ENCODE measurements around the gene RPL7L1.

Gene RPL7L1

DNA sequence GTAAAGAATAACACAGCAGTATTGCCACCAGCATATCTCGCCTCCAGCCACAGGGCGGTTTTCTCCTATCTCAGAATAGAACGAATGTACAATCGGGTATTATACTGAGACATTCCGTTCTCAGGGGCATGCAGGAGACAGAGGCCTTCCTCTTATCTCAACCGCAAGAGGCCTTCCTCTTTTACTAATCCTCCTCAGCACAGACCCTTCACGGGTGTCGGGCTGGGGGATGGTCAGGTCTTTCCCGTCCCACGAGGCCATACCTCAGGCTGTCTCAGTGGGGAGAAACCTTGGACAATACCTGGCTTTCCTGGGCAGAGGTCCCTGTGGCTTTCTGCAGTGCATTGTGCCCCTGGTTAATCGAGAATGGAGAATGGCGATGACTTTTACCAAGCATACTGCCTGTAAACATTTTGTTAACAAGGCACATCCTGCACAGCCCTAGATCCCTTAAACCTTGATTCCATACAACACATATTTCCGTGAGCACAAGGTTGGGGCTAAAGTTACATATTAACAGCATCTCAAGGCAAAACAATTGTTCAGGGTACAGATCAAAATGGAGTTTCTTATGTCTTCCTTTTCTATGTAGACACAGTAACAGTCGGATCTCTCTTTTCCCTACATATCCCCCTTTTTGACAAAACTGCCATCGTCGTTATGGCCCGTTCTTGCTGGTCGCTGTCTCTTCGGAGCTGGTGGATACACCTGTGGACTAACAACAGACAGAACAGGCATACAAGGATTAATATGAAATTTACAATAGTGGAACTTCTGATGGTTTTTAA lies 14.8 kb downstream of the RPL7L1 start:
- peak; percentile 30 for DNase-seq

DNA sequence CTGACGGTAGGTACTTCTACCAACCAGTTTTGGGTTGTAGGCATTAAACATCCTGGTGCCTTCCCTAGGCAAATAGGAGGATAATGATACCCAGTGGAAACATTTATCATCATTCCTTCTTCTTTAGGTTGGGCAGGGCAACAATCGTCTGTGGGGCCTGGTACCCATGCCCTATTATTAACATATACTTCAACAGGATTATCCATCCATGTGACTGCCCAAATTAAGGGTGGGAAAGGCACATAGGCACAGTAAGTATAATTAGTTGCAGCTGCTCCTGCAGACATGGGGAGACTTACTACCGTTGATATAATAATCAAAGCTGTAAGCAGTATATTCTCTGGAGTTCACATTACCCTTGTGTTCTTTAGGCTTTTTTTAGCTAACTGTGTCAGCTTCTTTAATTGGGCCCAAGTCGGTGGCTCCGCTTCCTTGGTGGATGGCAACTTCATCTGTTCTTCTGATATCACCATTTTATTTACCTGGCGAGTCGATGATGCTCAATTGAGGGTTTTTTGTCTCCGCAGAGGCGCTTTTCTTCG lies 16.8 kb downstream of the RPL7L1 start:
- no peak for DNase-seq

GRCh38 chr6:42898891-42899361 lies 19.5 kb downstream of the RPL7L1 start:
- peak; percentile 85 for DNase-seq

DNA sequence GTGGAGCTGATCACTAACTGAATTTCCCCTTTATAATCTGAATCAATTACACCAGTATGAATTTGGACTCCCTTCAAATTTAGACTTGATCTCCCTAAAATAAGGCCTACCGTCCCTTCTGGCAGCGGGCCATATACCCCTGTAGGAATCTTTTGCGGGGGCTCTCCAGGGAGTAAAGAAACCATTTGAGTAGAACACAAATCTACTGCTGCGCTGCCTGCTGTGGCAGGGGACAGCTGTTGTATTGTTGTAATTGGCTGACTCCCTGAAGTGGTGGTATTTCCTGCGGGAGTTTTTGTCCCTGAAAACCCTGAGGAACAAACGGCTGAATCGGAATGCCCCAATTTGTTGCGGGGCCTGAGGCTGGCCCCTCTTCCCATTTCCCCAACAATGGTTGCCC lies 20.5 kb downstream of the RPL7L1 start:
- DNase-seq = peak; percentile 21

DNA sequence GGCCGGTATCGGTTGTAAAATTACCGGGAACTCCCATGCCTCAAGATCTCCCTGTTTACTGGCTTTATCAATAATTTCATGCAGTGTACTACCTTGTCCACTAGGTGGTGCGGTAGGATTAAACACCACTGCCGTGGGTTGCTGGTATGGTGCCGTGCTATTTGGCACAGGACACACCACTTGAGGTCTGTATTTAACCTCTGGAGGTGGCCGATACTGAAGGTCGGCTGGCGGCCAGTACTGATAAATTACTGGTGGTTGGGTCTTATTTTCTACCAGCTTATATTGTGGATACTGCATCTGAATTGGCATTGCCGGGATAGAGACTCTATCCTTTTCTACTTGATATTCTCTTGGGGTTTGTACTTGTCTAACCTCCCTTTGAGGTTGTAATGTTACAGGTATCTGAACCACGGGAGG lies 22.1 kb downstream of the RPL7L1 start:
- peak; percentile 84 for DNase-seq

DNA sequence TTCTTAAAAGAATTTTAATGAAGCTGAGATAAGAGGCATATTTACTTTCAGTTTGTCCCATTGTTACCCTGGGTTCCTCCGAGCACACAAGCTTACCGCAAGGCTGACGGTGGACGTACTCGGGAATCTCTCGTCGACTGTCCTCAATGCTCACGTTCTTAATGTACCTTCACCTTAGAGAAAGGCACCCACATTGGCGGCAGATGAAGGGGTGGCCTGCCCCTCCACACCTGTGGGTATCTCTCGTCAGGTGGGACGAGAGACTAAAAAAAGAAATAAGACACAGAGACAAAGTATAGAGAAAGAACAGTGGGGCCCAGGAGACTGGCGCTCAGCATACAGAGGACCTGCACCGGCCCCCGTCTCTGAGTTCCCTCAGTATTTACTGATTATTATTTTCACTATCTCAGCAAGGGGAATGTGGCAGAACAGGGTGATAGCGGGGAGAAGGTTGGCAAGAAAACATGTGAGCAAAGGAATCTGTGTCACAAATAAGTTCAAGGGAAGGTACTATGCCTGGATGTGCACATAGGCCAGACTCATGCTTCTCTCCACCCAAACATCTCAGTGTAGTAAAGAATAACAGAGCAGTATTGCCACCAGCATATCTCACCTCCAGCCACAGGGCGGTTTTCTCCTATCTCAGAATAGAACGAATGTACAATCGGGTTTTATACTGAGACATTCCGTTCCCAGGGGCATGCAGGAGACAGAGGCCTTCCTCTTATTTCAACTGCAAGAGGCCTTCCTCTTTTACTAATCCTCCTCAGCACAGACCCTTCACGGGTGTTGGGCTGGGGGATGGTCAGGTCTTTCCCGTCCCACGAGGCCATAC lies 23.2 kb downstream of the RPL7L1 start:
- peak; percentile 27 for DNase-seq

DNA sequence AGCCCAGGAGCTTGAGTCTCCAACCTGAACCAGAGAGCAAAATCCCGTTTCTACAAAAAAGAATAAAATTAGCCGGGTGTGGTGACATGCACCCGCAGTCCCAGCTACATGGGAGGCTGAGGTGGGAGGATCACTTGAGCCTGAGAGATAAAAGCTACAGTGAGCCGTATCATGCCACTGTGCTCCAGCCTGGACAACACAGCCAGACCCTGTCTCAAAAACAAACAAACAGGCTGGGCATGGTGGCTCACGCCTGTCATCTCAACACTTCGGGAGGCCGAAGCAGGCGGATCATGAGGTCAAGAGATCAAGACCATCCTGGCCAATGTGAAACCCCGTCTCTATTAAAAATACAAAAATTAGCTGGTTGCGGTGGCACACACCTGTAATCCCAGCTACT lies 25.1 kb downstream of the RPL7L1 start:
- DNase-seq = no peak

DNA sequence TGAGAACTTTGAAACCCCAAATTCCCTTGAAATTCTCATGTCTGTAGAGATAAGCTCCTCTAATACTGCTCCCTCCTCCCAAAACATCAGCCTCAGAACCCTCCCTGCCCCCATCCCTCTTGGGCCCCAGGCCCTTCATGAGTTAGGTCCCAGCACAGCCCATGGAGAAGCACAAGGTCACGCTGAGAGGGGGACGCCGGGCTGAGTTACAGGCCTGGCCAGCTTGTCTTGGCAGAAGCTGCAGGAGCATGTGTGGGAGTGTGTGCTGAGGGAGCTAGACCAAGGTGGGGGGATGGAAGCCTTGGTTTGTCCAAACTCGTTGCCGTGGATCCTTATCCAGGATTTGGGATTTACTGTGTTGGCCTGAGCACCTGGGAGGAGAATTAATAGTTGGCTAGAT lies 27.9 kb downstream of the RPL7L1 start:
- DNase-seq = peak; percentile 60

DNA sequence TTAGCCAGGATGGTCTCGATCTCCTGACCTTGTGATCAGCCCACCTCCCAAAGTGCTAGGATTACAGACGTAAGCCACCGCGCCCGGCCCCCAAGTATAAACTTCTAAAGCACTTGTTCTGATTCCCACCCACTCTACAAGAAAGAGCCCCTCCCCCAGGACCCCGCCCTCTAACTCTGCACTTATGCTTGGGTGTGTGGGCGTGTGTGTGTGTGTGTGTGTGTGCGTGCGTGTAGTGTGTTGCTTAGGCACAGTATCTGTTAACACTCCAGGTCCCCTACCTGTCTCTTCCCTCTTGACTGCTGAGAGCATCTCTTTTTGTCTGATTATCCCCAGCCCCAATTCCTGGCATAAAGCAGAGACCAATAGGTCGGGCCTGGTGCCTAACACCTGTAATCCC lies 30.4 kb downstream of the RPL7L1 start:
- DNase-seq = peak; percentile 56

- peak; percentile 50 for DNase-seq
These were observed 32.0 kb downstream of the RPL7L1 start for GRCh38 chr6:42911171-42912021.

DNA sequence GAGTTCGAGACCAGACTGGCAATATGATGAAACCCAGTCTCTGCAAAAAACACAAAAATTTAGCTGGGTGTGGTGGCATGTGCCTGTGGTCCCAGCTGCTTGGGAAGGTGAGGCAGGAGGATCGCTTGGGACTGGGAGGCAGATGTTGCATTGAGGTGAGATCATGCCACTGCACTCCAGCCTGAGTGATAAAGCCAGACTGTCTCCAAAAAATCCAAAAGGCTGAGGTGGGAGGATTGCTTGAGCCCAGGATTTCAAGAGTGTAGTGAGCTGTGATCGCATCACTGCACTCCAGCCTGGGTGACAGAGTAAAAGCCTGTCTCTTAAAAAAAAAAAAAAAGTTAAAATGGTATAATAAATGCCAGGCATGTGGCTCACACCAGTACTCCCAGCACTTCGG lies 35.1 kb downstream of the RPL7L1 start:
- DNase-seq = peak; percentile 27

GRCh38 chr6:42915732-42916131 lies 36.3 kb downstream of the RPL7L1 start, which contains the start of gene PTCRA:
Gene PTCRA (plus strand): TSS chr6:42916053. CDS start chr6:42916070, 17 bp downstream.
- peak; percentile 41 for DNase-seq

DNA sequence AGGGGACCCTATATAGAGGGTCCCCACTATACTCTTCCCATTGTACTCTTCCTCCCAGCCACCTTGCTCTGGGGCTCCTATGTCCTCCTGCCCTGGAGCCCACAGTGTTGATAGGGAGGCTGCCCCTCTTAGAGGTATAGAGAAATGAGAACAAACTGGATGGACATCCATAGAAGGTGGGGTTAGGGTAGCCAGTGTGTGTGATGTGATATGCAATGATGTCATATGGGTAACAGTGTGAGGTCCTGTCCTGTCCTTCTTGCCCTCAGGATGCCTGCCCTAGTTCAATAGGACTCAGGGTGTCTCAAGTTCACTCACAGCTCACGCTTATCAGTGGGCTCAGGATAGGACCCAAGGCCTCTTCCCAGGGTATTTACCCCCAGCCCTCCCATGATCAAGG lies 36.9 kb downstream of the RPL7L1 start:
- DNase-seq = no peak

DNA sequence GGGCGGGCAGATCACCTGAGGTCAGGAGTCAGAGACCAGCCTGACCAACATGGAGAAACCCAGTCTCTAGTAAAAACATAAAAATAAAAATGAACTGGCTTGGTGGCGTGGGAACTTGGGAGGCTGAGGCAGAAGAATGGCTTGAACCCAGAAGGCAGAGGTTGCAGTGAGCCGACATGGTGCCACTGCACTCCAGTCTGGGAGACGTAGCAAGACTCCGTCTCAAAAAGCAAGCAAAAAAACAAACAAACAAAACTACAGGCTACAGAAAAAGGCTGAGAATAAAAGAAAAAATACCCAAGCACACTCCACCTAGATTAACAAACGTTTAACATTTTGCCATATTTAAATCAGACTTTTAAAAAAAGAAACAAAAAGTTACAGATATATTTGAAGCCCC lies 42.4 kb downstream of the RPL7L1 start:
- DNase-seq = no peak

DNA sequence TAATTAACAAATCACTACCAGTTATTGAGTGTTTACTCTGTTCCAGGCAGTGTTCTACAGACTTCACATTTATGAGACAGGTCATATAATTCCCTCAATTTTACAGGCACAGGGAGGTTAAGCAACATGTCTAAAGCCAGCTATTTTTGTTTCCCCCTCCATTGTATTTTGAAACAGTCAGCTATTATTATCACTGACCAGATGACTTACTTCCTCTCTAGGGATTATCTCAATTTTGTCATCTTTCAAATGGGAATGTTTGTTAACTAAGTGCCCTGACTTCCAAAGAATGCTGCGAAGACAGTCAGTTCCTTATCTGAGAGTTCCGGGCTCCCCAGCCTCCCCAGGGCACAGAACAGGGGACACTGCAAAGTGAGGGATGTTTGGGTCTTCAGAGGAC lies 44.2 kb downstream of the RPL7L1 start:
- no peak for DNase-seq

DNA sequence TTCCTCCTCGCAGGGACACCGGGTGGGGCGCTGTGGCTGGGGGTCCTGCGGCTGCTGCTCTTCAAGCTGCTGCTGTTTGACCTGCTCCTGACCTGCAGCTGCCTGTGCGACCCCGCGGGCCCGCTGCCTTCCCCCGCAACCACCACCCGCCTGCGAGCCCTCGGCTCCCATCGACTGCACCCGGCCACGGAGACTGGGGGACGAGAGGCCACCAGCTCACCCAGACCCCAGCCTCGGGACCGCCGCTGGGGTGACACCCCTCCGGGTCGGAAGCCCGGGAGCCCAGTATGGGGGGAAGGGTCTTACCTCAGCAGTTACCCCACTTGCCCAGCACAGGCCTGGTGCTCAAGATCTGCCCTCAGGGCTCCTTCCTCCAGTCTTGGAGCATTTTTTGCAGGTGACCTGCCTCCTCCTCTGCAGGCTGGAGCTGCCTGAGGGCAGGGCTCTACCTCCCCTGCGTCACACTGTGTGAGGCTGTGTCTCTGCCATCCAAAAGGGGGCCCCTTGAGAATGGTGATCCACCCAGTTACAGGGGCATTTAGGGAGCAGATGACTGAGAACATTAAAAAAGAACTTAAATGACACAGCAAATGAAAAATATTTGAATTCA lies 45.9 kb downstream of the RPL7L1 start:
- DNase-seq = no peak

DNA sequence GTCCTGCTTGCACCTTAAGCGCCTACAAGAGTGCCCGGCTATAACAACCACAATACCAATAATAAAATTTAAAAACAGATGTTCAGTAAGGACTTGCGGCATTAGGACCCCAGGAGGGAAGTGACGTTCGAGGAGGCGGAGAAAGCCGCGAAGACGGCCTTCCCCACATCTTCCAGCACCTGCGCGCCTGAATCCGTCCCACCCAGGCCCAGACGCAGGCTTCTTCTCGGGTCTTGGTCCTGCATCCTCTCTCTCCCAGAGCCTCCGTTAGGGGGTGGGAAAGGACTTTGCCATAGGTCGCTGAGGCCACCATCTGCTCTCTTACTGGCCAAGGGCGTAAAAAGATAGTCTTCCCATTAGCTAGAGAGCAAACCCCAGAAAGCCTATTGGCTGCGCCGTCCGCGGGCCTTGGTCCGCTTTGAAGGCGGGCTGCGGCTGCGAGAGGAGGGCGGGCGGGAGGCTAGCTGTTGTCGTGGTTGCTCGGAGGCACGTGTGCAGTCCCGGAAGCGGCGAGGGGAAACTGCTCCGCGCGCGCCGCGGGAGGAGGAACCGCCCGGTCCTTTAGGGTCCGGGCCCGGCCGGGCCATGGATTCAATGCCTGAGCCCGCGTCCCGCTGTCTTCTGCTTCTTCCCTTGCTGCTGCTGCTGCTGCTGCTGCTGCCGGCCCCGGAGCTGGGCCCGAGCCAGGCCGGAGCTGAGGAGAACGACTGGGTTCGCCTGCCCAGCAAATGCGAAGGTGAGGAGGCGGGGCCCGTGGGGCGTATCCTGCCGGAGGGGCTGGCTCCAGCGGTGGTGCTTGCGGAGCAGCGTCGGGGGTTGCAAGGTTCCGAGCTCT lies 49.8 kb downstream of the RPL7L1 start, which contains the start of gene CNPY3:
CNPY3 (plus strand) TSS at position 495 of the 835 bp plus-strand sequence; CDS start at position 586, 91 bp downstream.
- peak; percentile 98 for DNase-seq

DNA sequence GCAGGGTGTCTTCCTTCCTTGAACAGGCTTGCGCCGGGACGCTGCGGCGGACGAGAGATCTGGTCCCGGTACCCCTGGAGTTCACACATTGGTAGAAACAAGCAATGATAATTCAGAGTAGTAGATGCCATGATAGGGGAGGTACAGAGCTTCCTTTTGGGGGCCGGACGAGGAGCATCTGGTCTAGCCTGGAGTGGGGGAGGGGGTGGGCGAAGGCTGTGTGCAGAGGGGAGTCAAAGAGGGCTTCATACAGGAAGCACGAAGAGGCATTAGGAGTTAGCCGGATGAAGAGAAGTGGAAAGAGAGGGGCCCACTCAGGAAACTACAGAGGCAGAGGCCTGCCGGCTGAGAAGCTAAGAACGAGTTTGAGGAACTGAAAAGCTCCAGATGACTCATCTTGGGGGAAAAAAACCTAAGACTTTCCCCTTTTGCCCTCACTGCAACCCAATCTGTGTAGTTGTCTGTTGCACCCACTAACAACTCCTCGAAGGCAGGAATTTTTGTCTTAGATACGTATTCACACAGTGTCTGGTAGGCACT lies 50.5 kb downstream of the RPL7L1 start:
- DNase-seq = peak; percentile 83

- no peak for DNase-seq
These were observed 53.0 kb downstream of the RPL7L1 start for GRCh38 chr6:42932412-42932811.

DNA sequence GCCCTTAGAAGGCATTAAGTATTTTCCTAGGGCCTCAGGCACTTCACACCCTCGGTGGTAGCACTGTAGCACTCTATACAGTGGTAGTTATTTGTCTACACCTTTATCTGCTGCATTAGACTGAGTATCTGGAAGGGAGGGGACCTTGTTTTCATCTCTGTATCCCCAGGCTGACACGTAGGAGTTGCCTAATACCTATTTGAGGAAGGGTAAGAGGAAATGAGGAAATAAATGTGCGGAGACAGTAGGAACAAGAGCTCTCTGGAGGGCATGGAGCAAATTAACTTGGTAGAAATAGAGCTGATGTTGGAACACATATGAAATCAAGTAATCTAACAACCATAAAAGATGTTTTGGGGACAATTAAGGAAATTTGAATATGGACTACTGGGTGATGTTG lies 53.8 kb downstream of the RPL7L1 start:
- no peak for DNase-seq

DNA sequence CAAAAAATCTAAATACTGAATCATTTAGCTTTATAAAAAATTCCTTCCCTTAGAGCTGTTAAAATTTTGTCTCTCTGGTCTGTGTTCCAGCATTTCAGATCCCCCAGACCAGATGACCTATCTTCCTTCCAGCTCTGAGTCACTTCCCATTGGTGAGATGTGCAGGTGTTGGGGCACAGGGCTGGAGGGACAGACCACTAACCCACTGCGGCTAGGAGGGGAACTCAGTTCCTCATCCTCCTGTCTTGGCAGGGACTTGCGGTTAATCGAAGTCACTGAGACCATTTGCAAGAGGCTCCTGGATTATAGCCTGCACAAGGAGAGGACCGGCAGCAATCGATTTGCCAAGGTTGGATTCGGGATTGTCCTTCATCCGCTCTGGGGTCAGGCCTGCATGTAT lies 55.9 kb downstream of the RPL7L1 start:
- no peak for DNase-seq

Measured in activated effector memory CD4-positive, alpha-beta T cell treated with anti-CD3 and anti-CD28 coated beads, Interleukin-2, amount 50 U/mL, for 16 hours (primary cell).